ENCODE data around the gene HSP90AA1. TPM values are rescaled to one million over a fixed set of nuclear protein-coding genes. Genes with fewer than 3 reads are reported as not detected.

The HSP90AA1 gene
- total and polyA plus RNA-seq, 4 donors = 277 to 1,087 (median 722) TPM

- no peak overlapping the region for H3K4me3 ChIP-seq (ENCODE audit: low read depth, low read length)
- H3K27ac ChIP-seq (ENCODE audit: low read depth, low read length) = no peak overlapping the region
- no peaks in the 10 kb centered on the region for H3K9me3 ChIP-seq (ENCODE audit: control insufficient read depth, insufficient read depth, low read length)
- peaks cover 96% of the 10 kb centered on the region for H3K36me3 ChIP-seq (ENCODE audit: control insufficient read depth, insufficient read depth, low read length)
- H3K27me3 ChIP-seq (ENCODE audit: control insufficient read depth, insufficient read depth, low read length) = no peaks in the 10 kb centered on the region
- peak in 4 of 6 donors; percentile 19 to 79 (median 39) for DNase-seq (ENCODE audit: low read depth in 4 of 6, low spot score in 6 of 6)
- peaks cover 5% of the 10 kb centered on the region for H3K4me1 ChIP-seq (ENCODE audit: control insufficient read depth, insufficient read depth, low read length)
- 46% methylated on average over 23 of the region's 23 CpGs for WGBS (ENCODE audit: insufficient coverage)
Observed at GRCh38 chr14:102046337-102047278, 40.2 kb downstream of the HSP90AA1 start.

GRCh38 chr14:102044566-102044965 is 42.3 kb downstream of the HSP90AA1 start:
- H3K27me3 ChIP-seq (ENCODE audit: control insufficient read depth, insufficient read depth, low read length) = no peaks in the 10 kb centered on the region
- DNase-seq (ENCODE audit: low read depth in 4 of 6, low spot score in 6 of 6) = no peak
- H3K27ac ChIP-seq (ENCODE audit: low read depth, low read length) = no peak overlapping the region
- H3K36me3 ChIP-seq (ENCODE audit: control insufficient read depth, insufficient read depth, low read length) = peaks cover 96% of the 10 kb centered on the region
- no peaks in the 10 kb centered on the region for H3K9me3 ChIP-seq (ENCODE audit: control insufficient read depth, insufficient read depth, low read length)
- 90% methylated on average over 7 of the region's 13 CpGs for WGBS (ENCODE audit: insufficient coverage)
- H3K4me3 ChIP-seq (ENCODE audit: low read depth, low read length) = no peak overlapping the region
- H3K4me1 ChIP-seq (ENCODE audit: control insufficient read depth, insufficient read depth, low read length) = peaks cover 5% of the 10 kb centered on the region

- 86% methylated on average over 16 of the region's 22 CpGs for whole genome bisulfite sequencing (ENCODE audit: insufficient coverage)
- Histone ChIP-seq H3K4me1 (ENCODE audit: control insufficient read depth, insufficient read depth, low read length) (peaks cover 5% of the 10 kb centered on the region), H3K27me3 (ENCODE audit: control insufficient read depth, insufficient read depth, low read length) (no peaks in the 10 kb centered on the region), H3K9me3 (ENCODE audit: control insufficient read depth, insufficient read depth, low read length) (no peaks in the 10 kb centered on the region), H3K36me3 (ENCODE audit: control insufficient read depth, insufficient read depth, low read length) (peaks cover 95% of the 10 kb centered on the region), H3K27ac (ENCODE audit: low read depth, low read length) (no peak overlapping the region), H3K4me3 (ENCODE audit: low read depth, low read length) (no peak overlapping the region)
- no peak for DNase-seq (ENCODE audit: low read depth in 4 of 6, low spot score in 6 of 6)
Observed at GRCh38 chr14:102043251-102044025, 43.4 kb downstream of the HSP90AA1 start.

DNA sequence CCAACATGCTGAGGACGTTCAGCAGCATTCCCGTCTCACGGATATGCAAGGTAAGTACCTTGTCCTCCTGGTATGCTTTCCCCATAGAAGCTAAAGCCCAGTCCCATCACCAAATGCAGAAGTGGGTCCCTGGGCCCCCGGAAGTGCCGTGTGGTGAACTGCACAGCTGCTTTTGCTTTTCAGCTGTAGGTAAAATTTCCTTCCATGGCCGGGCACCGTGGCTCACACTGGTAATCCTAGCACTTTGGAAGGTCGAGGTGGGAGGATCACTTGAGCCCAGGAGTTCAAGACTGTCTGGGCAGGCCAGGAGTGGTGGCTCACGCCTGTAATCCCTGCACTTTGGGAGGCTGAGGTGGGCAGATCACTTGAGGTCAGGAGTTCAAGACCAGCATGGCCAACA is 44.1 kb downstream of the HSP90AA1 start:
- peaks cover 5% of the 10 kb centered on the region for H3K4me1 ChIP-seq (ENCODE audit: control insufficient read depth, insufficient read depth, low read length)
- WGBS (ENCODE audit: insufficient coverage) = 90% methylated on average over 8 of the region's 9 CpGs
- H3K4me3 ChIP-seq (ENCODE audit: low read depth, low read length) = no peak overlapping the region
- no peak overlapping the region for H3K27ac ChIP-seq (ENCODE audit: low read depth, low read length)
- no peaks in the 10 kb centered on the region for H3K27me3 ChIP-seq (ENCODE audit: control insufficient read depth, insufficient read depth, low read length)
- H3K36me3 ChIP-seq (ENCODE audit: control insufficient read depth, insufficient read depth, low read length) = peaks cover 95% of the 10 kb centered on the region
- no peak for DNase-seq (ENCODE audit: low read depth in 4 of 6, low spot score in 6 of 6)
- no peaks in the 10 kb centered on the region for H3K9me3 ChIP-seq (ENCODE audit: control insufficient read depth, insufficient read depth, low read length)

DNA sequence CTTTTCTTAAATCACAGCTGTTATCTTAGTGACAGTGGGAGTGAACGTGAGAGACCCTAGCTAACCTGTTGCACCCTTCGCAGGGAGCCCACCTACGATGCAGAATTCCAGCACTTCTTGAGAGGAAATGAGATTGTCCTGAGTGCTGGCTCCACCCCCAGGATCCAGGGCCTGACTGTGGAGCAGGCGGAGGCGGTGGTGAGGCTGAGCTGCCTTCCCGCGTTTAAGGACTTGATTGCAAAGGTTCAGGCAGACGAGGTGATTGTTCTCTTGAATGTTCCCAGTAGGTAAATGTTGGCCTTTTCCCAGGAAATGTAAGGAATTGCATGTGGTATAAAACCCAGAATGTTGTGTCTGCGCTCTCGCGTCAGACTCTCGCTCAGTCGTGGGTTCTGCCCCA is 46.7 kb downstream of the HSP90AA1 start:
- DNase-seq (ENCODE audit: low read depth in 4 of 6, low spot score in 6 of 6) = no peak
- 93% methylated on average over 13 of the region's 13 CpGs for WGBS (ENCODE audit: insufficient coverage)
- Histone ChIP-seq H3K4me3 (ENCODE audit: low read depth, low read length) (no peak overlapping the region), H3K36me3 (ENCODE audit: control insufficient read depth, insufficient read depth, low read length) (peaks cover 94% of the 10 kb centered on the region), H3K9me3 (ENCODE audit: control insufficient read depth, insufficient read depth, low read length) (no peaks in the 10 kb centered on the region), H3K27ac (ENCODE audit: low read depth, low read length) (no peak overlapping the region), H3K4me1 (ENCODE audit: control insufficient read depth, insufficient read depth, low read length) (no peaks in the 10 kb centered on the region), H3K27me3 (ENCODE audit: control insufficient read depth, insufficient read depth, low read length) (no peaks in the 10 kb centered on the region)

- no peak for DNase-seq (ENCODE audit: low read depth in 4 of 6, low spot score in 6 of 6)
- WGBS (ENCODE audit: insufficient coverage) = 98% methylated on average over 16 of the region's 16 CpGs
- H3K36me3 ChIP-seq (ENCODE audit: control insufficient read depth, insufficient read depth, low read length) = peaks cover 93% of the 10 kb centered on the region
- no peaks in the 10 kb centered on the region for H3K9me3 ChIP-seq (ENCODE audit: control insufficient read depth, insufficient read depth, low read length)
- no peak overlapping the region for H3K27ac ChIP-seq (ENCODE audit: low read depth, low read length)
- no peak overlapping the region for H3K4me3 ChIP-seq (ENCODE audit: low read depth, low read length)
- H3K27me3 ChIP-seq (ENCODE audit: control insufficient read depth, insufficient read depth, low read length) = no peaks in the 10 kb centered on the region
- no peaks in the 10 kb centered on the region for H3K4me1 ChIP-seq (ENCODE audit: control insufficient read depth, insufficient read depth, low read length)
Observed at GRCh38 chr14:102039157-102039556, 47.7 kb downstream of the HSP90AA1 start.

GRCh38 chr14:102037686-102038085 is 49.2 kb downstream of the HSP90AA1 start:
- H3K36me3 ChIP-seq (ENCODE audit: control insufficient read depth, insufficient read depth, low read length) = peaks cover 94% of the 10 kb centered on the region
- no peak overlapping the region for H3K27ac ChIP-seq (ENCODE audit: low read depth, low read length)
- H3K4me3 ChIP-seq (ENCODE audit: low read depth, low read length) = no peak overlapping the region
- no peaks in the 10 kb centered on the region for H3K9me3 ChIP-seq (ENCODE audit: control insufficient read depth, insufficient read depth, low read length)
- H3K4me1 ChIP-seq (ENCODE audit: control insufficient read depth, insufficient read depth, low read length) = no peaks in the 10 kb centered on the region
- DNase-seq (ENCODE audit: low read depth in 4 of 6, low spot score in 6 of 6) = no peak
- 100% methylated on average over 1 of the region's 1 CpG for WGBS (ENCODE audit: insufficient coverage)
- H3K27me3 ChIP-seq (ENCODE audit: control insufficient read depth, insufficient read depth, low read length) = no peaks in the 10 kb centered on the region

DNA sequence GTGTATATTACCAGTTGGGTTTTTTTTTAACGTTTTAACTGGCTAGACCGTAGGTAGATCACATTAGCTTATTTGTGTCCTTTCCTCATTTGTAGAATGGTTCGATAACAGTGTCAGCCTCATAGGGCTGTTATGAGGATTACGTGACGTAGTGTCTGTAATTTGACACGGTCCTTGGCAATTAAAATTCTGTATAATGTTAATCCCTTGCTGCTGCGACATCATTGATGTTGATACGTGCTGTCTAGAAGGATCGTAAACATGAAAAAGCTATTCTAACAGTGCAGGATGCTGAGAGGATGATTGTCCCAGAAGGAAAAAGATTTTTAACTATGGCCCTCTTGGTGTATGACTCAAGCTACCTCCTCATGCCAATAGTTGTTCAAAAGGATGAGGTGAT is 50.9 kb downstream of the HSP90AA1 start:
- H3K36me3 ChIP-seq (ENCODE audit: control insufficient read depth, insufficient read depth, low read length) = peaks cover 92% of the 10 kb centered on the region
- no peaks in the 10 kb centered on the region for H3K9me3 ChIP-seq (ENCODE audit: control insufficient read depth, insufficient read depth, low read length)
- H3K4me1 ChIP-seq (ENCODE audit: control insufficient read depth, insufficient read depth, low read length) = no peaks in the 10 kb centered on the region
- no peak for DNase-seq (ENCODE audit: low read depth in 4 of 6, low spot score in 6 of 6)
- WGBS (ENCODE audit: insufficient coverage) = 86% methylated on average over 9 of the region's 9 CpGs
- H3K4me3 ChIP-seq (ENCODE audit: low read depth, low read length) = no peak overlapping the region
- no peak overlapping the region for H3K27ac ChIP-seq (ENCODE audit: low read depth, low read length)
- H3K27me3 ChIP-seq (ENCODE audit: control insufficient read depth, insufficient read depth, low read length) = no peaks in the 10 kb centered on the region

DNA sequence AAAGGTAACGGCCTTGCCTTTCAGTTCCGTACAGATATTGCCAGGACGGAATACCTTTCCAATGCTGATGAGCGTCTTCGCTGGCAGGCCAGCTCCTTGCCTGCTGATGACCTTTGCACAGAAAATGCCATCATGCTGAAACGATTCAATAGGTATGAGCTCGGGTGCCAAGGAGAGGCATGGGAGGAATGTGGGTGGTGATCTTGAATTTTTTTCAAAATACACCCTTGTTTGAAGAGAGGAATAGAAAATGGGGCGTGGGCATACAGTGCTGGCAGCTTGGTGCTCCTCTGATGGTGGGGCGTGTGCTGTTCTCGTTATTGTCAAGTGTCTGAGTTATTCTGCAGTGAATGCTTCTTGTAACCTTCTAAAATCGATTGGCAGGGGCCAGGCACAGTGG is 52.5 kb downstream of the HSP90AA1 start:
- H3K4me3 ChIP-seq (ENCODE audit: low read depth, low read length) = no peak overlapping the region
- no peaks in the 10 kb centered on the region for H3K9me3 ChIP-seq (ENCODE audit: control insufficient read depth, insufficient read depth, low read length)
- DNase-seq (ENCODE audit: low read depth in 4 of 6, low spot score in 6 of 6) = no peak
- 97% methylated on average over 10 of the region's 11 CpGs for WGBS (ENCODE audit: insufficient coverage)
- no peaks in the 10 kb centered on the region for H3K4me1 ChIP-seq (ENCODE audit: control insufficient read depth, insufficient read depth, low read length)
- no peak overlapping the region for H3K27ac ChIP-seq (ENCODE audit: low read depth, low read length)
- no peaks in the 10 kb centered on the region for H3K27me3 ChIP-seq (ENCODE audit: control insufficient read depth, insufficient read depth, low read length)
- peaks cover 89% of the 10 kb centered on the region for H3K36me3 ChIP-seq (ENCODE audit: control insufficient read depth, insufficient read depth, low read length)

All from spinal cord (tissue), 10 donors.